LNCAP (cell line): ENCODE measurements around the gene NPTXR.

Experiments used
- TF ChIP-seq, protein P1 (sequence below): fragments of 450-650 bp; IDR thresholded peaks from 2 replicates; pipeline ENCODE4 v1.5.1; 2017; ENCODE audit warnings: mild to moderate bottlenecking

The NPTXR gene

DNA sequence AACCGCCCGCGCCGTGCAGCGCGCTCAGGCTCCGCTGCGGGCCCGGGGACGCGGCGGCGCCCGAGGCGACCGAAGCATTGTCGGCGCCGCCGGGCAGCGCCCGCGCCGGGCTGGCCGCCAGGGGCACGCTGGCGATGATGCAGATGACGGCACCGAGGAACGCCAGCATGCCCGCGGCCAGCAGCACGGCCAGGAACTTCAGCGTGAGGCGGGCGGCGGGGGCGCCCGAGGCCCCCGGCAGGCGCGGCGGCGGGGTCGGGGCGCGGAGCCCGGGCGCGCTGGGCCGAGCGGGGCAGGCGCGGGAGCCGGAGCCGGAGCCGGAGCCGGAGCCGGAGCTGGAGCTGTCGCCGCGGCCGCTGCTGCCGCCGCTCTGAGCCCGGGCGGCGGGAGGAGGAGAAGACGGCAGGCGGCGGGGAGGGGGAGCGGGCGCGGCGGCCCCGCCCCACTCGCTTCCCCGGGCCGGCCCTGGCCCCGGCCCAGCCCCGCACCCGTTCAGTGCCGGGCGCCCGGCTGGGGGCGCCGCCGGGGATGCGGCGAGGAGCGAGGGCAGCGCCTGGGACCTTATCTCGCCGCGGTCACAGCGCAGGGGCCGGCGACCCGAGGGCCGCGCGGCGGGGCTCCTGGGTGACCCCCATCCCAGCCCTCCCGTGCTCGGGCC, at the start of gene NPTXR:
Gene NPTXR (minus strand): TSS at position 372 of the 658 bp plus-strand sequence.
- TF ChIP-seq, protein P1, sequence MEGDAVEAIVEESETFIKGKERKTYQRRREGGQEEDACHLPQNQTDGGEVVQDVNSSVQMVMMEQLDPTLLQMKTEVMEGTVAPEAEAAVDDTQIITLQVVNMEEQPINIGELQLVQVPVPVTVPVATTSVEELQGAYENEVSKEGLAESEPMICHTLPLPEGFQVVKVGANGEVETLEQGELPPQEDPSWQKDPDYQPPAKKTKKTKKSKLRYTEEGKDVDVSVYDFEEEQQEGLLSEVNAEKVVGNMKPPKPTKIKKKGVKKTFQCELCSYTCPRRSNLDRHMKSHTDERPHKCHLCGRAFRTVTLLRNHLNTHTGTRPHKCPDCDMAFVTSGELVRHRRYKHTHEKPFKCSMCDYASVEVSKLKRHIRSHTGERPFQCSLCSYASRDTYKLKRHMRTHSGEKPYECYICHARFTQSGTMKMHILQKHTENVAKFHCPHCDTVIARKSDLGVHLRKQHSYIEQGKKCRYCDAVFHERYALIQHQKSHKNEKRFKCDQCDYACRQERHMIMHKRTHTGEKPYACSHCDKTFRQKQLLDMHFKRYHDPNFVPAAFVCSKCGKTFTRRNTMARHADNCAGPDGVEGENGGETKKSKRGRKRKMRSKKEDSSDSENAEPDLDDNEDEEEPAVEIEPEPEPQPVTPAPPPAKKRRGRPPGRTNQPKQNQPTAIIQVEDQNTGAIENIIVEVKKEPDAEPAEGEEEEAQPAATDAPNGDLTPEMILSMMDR, result no peak

DNA sequence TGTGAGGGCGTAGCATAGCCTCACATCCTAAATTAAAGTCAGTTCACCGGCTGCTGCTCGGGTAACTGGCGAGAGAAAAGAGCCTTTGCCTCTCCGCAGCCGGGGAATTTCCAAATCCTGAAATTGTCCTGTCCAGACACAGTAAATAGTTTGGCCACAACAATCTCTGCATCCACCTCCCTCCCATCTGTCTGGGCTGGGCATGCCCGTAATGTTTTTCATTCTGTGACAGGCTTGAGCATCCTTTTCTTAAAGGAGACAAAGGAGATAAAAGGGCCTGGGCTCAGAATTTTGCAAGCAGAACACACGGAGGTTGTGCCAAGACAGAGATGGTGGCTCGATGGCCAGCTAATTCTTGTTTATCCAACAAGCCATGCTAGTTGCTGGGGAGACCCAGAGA, 47.4 kb upstream of the NPTXR start:
- TF ChIP-seq, protein P1, result no peak

DNA sequence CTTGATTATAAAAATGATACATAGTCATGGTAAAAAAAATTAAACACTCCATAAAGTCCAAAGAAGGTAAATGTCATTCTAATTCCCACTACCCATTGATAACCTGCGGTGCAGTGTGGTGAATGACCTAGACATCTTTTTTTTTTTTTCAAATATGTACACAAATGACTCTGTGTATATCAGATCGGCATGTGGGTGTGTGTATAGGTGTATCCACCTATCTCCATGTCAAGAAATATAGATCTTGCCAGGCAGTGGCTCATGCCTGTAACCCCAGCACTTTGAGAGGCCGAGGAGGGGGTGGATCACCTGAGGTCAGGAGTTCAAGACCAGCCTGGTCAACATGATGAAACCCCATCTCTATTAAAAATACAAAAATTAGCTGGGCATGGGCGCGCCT, 46.5 kb upstream of the NPTXR start:
- TF ChIP-seq, protein P1, result no peak

DNA sequence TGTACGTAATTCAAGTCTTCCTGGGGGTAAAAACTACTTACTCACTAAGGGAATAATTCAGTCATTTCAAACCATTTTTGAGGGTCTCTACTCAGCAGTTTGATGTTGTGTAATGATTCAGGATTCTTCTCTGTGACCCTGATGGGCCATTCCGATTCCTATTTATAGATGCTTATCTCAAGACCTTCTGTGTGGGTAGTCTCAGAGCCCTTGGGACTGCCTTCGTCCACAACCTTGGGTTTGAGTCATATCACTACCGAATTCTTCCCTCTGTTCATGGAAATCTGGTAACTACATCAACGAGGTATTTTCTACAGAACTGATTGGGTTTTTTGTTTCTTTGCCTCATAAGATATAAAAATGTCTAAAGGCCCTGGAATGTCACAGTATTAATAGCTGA, 42.5 kb upstream of the NPTXR start:
- TF ChIP-seq, protein P1, result no peak

DNA sequence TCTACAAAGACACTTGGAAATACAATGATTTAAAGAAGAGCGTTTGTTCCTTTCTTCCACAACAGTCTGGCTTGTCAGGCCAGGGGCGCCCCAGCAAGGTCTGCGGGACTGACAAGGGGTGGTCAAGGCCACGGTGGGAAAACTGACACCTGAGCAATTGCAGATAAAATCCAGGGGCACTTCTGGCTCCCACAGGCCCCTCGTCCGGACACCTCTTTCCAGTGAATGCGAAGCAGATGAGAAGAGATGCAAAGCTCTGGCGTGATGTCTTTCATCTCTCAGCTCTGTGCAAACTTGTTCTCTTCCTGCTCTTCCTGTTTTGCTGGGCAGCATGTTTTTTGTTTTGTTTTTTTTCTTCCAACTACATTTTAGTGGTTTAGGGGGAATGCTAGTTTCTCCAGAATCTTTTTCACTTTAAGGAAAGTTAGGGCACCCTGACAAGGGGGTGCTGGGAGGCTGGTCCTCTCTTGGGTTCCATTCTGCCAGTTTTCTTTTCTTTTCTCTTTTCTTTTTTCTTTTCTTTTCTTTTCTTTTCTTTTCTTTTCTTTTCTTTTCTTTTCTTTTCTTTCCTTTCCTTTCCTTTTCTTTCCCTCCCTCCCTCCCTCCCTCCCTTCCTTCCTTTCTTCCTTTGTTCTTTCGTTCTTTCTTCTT, 39.3 kb upstream of the NPTXR start:
- TF ChIP-seq, protein P1, result no peak

DNA sequence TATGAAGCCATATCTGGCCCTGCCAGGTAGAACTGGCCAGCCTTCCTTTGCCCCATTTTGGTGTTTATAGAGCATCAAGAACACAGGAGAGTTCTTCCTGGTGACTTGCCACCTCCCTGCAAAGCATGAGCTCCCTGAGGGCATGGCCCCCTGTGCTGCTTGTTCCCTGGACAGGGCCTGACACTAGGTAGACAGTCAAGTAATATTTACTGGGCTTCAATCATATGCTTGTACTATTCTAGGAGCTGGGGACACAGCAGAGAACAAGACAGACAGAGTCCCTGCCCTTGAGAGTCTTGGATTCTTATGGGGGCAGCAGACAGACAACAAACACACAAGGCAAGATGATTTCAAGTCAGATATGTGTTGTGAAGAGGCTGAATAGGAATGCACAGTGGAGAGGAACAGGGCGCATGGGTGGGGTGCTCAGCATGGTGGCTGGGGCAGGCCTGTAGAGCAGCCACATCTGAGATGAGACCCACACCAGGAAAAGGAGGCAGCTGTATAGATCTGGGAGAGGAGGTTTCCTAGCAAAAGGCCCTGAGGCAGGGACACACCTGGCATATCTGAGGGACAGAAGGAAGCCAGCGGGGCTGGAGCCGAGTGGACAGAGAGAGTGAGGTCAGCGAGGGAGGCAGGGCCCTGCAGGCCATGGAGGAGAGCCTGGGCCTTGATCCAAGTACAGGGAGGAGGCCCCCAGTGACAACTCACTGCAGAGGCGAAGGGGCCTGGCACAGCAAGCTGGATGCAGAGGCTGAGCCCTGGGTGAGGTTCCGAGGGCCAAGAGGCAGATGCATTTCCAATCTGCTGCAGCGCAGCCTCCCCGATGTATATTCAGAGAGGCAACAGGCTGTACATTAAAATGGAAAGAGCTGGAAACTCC, 38.4 kb upstream of the NPTXR start:
- TF ChIP-seq, protein P1, result no peak

DNA sequence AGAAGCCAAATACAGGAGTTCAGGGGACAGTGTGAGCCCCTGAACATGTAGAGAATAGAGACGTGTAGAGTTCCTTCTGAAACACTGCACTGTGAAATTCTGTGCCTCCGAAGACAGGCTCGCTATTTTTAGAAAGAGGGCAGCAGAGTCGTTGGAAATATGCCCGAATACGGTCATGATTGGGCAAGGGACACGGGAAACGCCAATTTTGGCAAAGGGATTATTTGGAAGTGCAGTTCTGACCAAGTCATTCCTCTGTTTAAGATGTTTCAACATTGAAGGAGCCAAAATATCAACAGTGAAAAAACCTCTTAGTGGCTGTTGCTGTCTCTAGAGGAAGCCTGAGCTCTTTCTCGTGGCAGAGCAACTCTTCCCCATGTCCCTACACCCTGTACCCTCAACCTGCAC, 37.6 kb upstream of the NPTXR start:
- TF ChIP-seq, protein P1, result no peak
